Measurements from ENCODE around the gene MAGEA9B.
"Not testable (repeated sequence)": the region's sequence is repeated elsewhere in the genome, so short reads cannot be mapped to it uniquely, and the experiment has no call there.

DNA sequence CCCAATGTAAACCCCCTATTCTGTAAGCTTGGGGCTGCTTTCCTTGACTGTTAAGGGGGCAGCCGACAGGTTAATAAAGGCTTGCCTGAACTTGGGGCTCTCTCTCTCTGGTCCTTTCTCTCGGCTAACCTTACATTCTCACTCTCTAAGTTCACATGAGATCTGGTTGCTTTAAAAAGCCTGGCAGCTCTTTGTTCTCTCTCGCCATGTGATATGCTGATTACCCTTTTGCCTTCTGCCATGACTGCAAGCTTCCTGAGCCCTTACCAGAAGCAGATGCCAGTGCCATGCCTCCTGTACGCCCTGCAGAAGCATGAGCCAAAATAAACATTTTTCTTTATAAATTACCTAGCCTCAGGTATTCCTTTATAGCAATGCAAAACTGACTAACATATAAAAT is 32.0 kb downstream of the MAGEA9B start:
- TF ChIP-seq, protein P1, sequence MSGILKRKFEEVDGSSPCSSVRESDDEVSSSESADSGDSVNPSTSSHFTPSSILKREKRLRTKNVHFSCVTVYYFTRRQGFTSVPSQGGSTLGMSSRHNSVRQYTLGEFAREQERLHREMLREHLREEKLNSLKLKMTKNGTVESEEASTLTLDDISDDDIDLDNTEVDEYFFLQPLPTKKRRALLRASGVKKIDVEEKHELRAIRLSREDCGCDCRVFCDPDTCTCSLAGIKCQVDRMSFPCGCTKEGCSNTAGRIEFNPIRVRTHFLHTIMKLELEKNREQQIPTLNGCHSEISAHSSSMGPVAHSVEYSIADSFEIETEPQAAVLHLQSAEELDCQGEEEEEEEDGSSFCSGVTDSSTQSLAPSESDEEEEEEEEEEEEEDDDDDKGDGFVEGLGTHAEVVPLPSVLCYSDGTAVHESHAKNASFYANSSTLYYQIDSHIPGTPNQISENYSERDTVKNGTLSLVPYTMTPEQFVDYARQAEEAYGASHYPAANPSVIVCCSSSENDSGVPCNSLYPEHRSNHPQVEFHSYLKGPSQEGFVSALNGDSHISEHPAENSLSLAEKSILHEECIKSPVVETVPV (CRISPR knock-in tag; IDR thresholded peaks at IDR 0.05): not testable (repeated sequence)
- TF ChIP-seq, protein P2, sequence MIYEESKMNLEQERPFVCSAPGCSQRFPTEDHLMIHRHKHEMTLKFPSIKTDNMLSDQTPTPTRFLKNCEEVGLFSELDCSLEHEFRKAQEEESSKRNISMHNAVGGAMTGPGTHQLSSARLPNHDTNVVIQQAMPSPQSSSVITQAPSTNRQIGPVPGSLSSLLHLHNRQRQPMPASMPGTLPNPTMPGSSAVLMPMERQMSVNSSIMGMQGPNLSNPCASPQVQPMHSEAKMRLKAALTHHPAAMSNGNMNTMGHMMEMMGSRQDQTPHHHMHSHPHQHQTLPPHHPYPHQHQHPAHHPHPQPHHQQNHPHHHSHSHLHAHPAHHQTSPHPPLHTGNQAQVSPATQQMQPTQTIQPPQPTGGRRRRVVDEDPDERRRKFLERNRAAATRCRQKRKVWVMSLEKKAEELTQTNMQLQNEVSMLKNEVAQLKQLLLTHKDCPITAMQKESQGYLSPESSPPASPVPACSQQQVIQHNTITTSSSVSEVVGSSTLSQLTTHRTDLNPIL (CRISPR knock-in tag; IDR thresholded peaks at IDR 0.05; ENCODE audit: low read depth): not testable (repeated sequence)
- TF ChIP-seq ZC3H10, SNAI2, ISL1, ZFP3, ZNF70, ESRRG, ZNF8, ZFP30, RARB (CRISPR knock-in tag; IDR thresholded peaks at IDR 0.05): not testable (repeated sequence)
- TF ChIP-seq, protein P3, sequence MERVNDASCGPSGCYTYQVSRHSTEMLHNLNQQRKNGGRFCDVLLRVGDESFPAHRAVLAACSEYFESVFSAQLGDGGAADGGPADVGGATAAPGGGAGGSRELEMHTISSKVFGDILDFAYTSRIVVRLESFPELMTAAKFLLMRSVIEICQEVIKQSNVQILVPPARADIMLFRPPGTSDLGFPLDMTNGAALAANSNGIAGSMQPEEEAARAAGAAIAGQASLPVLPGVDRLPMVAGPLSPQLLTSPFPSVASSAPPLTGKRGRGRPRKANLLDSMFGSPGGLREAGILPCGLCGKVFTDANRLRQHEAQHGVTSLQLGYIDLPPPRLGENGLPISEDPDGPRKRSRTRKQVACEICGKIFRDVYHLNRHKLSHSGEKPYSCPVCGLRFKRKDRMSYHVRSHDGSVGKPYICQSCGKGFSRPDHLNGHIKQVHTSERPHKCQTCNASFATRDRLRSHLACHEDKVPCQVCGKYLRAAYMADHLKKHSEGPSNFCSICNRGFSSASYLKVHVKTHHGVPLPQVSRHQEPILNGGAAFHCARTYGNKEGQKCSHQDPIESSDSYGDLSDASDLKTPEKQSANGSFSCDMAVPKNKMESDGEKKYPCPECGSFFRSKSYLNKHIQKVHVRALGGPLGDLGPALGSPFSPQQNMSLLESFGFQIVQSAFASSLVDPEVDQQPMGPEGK (CRISPR knock-in tag; IDR thresholded peaks at IDR 0.05; ENCODE audit: borderline replicate concordance): not testable (repeated sequence)

Measured in SK-N-SH treated with all-trans-retinoic acid at 6 μM for 48 hours (cell line).